Activated CD4-positive, alpha-beta T cell treated with anti-CD3 and anti-CD28 coated beads, Interleukin-2, amount 10 ng/mL, durations not matched to agents 24 days and 14 days (primary cell): Measurements from ENCODE around the gene MKNK1. TPM values are rescaled to one million over a fixed set of nuclear protein-coding genes. Genes with fewer than 3 reads are reported as not detected.

ENCODE experiments used
- DNase-seq: peaks from one replicate; pipeline ENCODE4 v3.0.0; 2022
- H3K27ac Mint-ChIP-seq: one replicate; pipeline ENCODE4 v1.8.0; 2022; ENCODE audit warnings: mild to moderate bottlenecking, mixed read lengths
- H3K27me3 Mint-ChIP-seq: one replicate; pipeline ENCODE4 v1.8.0; 2022; ENCODE audit warnings: mixed read lengths
- H3K36me3 Mint-ChIP-seq: one replicate; pipeline ENCODE4 v1.8.0; 2022; ENCODE audit warnings: low read depth, mild to moderate bottlenecking, mixed read lengths
- H3K4me1 Mint-ChIP-seq: one replicate; pipeline ENCODE4 v1.8.0; 2021; ENCODE audit warnings: mixed read lengths
- H3K4me3 Mint-ChIP-seq: one replicate; pipeline ENCODE4 v1.8.0; 2022; ENCODE audit warnings: mild to moderate bottlenecking, moderate library complexity, mixed read lengths
- H3K9me3 Mint-ChIP-seq: one replicate; pipeline ENCODE4 v1.8.0; 2021; ENCODE audit warnings: mixed read lengths
- intact Hi-C: fragments of 100-400 bp; cut with micrococcal nuclease; formaldehyde crosslinking; loops from one replicate; pipeline ENCODE4 v1.15.1; 2023
- total RNA-seq: library from RNA; stranded (reverse); gene quantifications from 2 replicates; pipeline ENCODE4 v1.2.3, GENCODE V29; 2022

Gene MKNK1
- total RNA-seq, 1 donor from 2014 or later, result 42.5 TPM

DNA sequence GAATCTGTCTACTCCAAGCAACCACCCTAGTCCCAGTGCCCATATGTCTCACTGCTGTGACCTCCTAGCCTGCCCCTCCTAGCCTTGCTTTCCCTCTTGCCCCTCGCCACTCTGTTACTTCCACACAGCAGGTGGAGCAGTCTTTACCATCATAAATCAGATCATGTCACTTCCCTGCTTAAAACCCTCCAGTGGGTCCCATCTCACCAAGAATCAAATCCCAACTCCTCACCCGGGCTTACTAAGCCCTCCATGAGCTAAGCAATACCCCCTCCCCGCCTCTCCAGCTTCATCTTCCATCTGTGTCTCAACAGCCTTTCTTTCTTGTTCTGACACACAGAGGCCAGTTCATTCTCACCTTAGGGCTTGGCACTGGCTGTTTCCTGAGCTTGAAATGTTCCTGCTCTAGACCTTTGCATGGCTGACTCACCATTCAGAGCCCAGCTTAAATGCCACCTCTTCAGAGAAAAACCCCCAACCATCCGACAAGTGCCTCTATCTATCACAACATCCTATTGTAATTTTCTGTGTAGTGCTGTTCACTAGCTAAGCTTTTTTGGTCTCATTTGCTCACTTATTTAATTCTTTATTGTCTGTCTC lies 74.9 kb downstream of the MKNK1 start:
- intact Hi-C loops, result no loop called here
- no peak for DNase-seq
- Mint-ChIP-seq H3K4me3 (no peak overlapping the region), H3K9me3 (no peaks in the 10 kb centered on the region), H3K27me3 (peaks cover 27% of the 10 kb centered on the region), H3K4me1 (peaks cover 21% of the 10 kb centered on the region), H3K27ac (peak overlapping the region; percentile 9), H3K36me3 (no peaks in the 10 kb centered on the region)

- no peak for DNase-seq
- H3K4me3 Mint-ChIP-seq, result no peak overlapping the region
- H3K27ac Mint-ChIP-seq, result peak overlapping the region; percentile 21
- H3K4me1 Mint-ChIP-seq, result peaks cover 18% of the 10 kb centered on the region
- H3K27me3 Mint-ChIP-seq, result peaks cover 21% of the 10 kb centered on the region
- no peaks in the 10 kb centered on the region for H3K36me3 Mint-ChIP-seq
- no peaks in the 10 kb centered on the region for H3K9me3 Mint-ChIP-seq
- intact Hi-C loops, result loop anchor here (1.0 kb wide), 3 partner anchors 51 to 86 kb away; no protein-coding TSS in a partner anchor
Measured at GRCh38 chr1:46528297-46528955, 75.6 kb downstream of the MKNK1 start.

DNA sequence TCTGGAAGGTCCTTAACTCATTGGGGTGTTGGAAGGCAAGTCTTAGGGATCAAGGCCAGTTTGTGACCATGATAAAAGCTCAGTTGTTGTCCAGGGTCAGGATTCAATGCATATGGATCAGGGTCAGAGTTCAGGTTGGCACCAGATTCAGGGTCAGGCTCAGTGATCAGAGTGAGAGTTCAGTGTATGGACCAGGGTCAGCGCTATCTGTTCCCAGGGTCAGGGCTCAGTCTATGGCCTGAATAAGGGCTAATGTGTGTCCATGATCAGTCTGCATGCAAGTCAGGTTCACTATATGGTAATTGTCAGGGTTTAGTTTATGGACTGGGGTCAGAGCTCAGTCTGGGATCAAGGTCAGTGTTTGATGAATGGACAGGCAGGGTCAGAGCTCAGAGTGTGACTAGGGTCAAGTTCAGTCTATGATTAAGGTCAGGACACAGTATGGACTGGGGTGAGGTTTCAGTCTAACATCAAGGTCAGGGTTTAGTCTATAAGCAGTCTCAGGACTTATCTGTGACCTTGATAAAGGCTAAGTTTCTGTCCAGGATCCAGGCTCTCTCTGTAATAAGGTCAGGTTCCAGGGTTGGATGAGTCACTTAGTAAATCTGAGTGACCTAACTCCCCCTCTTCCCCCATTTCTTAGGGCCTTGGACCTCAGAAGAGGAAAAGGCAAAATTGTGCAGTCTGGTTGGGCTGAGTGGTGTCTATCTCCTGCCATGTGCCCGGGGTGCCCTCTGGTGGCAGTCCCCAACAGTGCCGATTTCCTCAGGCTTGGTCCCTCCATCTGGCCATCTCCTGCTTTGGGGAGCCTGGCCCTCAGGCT lies 76.4 kb downstream of the MKNK1 start:
- Mint-ChIP-seq H3K27me3 (peaks cover 21% of the 10 kb centered on the region), H3K27ac (no peak overlapping the region), H3K4me3 (no peak overlapping the region), H3K4me1 (peaks cover 19% of the 10 kb centered on the region), H3K36me3 (no peaks in the 10 kb centered on the region), H3K9me3 (no peaks in the 10 kb centered on the region)
- intact Hi-C loops, result loop anchor here (1.0 kb wide), 3 partner anchors 50 to 85 kb away; no protein-coding TSS in a partner anchor
- peak; percentile 94 for DNase-seq

- Mint-ChIP-seq H3K4me1 (peaks cover 25% of the 10 kb centered on the region), H3K27me3 (peaks cover 21% of the 10 kb centered on the region), H3K27ac (no peak overlapping the region), H3K4me3 (no peak overlapping the region), H3K9me3 (no peaks in the 10 kb centered on the region), H3K36me3 (no peaks in the 10 kb centered on the region)
- no peak for DNase-seq
- intact Hi-C loops, result no loop called here
Measured at GRCh38 chr1:46526691-46527291, 77.3 kb downstream of the MKNK1 start.

DNA sequence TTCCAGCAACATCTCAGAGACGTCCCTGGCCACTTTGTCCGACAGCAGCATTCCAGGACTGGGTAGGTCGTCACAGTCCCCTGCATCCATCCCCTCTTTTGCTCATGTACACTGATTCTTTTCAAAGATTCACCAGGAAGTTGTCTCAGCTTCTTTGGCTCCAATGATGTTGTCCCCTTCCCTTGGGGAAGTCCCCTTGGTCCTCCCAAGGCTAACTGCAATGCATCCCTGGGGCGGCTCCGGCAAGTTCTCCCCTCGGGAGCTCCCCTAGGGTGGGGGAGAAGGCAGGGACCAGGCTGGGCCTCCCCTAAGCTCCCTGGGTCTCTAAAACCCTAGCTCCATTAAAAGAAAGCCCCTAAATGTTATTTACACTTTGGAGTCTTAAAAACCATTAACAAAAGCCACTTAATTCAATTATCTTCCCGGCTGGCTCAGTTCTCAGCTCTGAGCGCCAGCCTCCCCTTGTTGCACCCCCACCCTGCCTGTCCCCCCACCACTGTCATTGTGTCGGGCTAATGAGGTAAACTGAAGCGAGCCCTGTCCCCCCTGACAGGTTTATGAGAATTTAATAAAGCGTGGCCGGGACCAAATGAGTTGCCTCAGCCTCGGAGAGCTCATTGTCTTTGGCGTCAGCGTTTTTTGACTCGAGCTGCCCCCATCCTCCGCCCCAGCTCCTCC lies 77.9 kb downstream of the MKNK1 start:
- Mint-ChIP-seq H3K27ac (no peak overlapping the region), H3K9me3 (no peaks in the 10 kb centered on the region), H3K4me1 (peaks cover 27% of the 10 kb centered on the region), H3K27me3 (peaks cover 21% of the 10 kb centered on the region), H3K36me3 (no peaks in the 10 kb centered on the region), H3K4me3 (no peak overlapping the region)
- intact Hi-C loops, result no loop called here
- DNase-seq, result no peak

DNA sequence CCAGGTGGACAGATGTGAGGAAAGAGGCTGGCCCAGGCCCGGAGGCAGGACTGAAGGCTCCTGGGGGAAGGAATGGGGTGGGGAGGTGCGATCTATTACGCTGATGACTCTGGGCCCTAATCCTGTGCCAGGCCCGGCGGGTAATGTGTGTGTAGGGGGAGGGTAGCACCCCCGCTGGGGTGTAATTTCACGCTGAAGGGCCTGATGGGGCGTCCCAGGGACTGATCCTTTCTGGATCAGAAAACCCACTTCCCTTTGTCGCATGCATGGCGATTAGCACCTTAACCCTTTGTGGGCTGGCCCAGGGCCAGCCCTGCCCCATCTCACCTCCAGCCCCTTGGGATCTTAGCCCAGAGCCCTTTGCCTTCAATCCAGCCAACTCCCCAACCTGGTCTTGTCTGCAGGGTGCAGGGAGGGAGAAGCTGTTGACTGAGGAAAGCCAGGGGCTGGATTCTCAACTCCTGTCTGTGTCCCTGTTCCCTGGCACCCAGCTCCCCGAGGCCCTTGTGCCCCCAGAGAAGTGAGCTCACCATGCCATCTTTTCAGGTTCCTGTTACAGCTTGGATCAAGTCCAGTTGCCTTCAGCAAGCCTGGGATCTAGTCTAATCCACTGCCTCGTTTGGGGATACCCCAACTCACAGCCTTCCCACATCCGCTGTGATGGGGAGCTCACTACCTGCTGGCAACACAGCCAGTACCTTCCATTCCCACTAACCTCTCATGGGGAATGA lies 78.7 kb downstream of the MKNK1 start:
- H3K27ac Mint-ChIP-seq, result no peak overlapping the region

GRCh38 chr1:46524843-46525242 lies 79.2 kb downstream of the MKNK1 start:
- no peak for DNase-seq
- H3K27me3 Mint-ChIP-seq, result peaks cover 24% of the 10 kb centered on the region
- H3K4me1 Mint-ChIP-seq, result peaks cover 27% of the 10 kb centered on the region
- H3K4me3 Mint-ChIP-seq, result no peak overlapping the region
- H3K27ac Mint-ChIP-seq, result no peak overlapping the region
- intact Hi-C loops, result no loop called here
- H3K36me3 Mint-ChIP-seq, result no peaks in the 10 kb centered on the region
- no peaks in the 10 kb centered on the region for H3K9me3 Mint-ChIP-seq

More for the DNA sequence above, 78.7 kb downstream of the MKNK1 start:
- Mint-ChIP-seq H3K27me3 (peaks cover 23% of the 10 kb centered on the region), H3K36me3 (no peaks in the 10 kb centered on the region), H3K4me3 (no peak overlapping the region), H3K9me3 (no peaks in the 10 kb centered on the region), H3K4me1 (peaks cover 27% of the 10 kb centered on the region)
- intact Hi-C loops, result no loop called here
- no peak for DNase-seq

DNA sequence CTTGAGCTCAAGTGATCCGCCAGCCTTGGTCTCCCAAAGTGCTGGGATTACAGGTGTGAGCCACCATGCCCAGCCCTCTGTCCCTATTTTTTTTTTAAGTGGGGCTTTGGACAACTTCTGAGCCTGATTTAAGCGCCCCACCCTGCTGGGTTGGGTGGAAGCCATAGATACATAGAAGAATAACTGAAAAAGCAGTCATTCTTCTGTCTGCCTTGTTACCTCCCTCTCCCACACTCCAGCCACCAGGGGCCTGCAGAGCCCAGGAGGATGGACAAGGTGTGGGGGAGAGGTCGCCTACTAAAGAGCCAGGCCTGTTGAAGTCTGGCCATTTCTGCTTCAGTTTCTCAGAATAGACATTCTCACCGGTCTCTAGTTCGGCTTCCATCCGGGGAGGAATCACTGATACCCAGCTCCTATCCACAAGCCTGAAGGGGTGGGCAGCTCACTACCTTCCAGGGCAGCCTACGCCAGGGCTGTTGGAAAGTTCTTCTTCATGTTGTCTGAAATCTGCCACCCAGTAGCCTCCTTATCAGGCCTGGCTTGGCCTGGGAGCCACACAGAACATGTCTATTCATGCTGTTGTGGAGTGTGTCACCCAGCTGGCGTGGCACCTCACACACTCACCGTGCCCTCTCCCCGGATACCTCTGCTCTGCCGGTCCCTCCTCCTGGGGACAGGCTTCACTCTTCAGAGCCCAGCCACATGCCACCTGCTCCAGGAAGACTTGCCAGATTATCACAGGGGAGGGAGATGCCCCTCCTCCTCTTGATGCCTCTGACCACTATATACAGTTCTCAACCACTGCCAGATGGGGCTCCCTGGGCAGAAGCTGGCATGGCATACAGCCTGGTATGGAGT lies 80.3 kb downstream of the MKNK1 start:
- Mint-ChIP-seq H3K27ac (no peak overlapping the region), H3K4me1 (peaks cover 20% of the 10 kb centered on the region), H3K36me3 (no peaks in the 10 kb centered on the region), H3K4me3 (no peak overlapping the region), H3K9me3 (no peaks in the 10 kb centered on the region), H3K27me3 (peaks cover 17% of the 10 kb centered on the region)
- DNase-seq, result no peak
- intact Hi-C loops, result no loop called here

DNA sequence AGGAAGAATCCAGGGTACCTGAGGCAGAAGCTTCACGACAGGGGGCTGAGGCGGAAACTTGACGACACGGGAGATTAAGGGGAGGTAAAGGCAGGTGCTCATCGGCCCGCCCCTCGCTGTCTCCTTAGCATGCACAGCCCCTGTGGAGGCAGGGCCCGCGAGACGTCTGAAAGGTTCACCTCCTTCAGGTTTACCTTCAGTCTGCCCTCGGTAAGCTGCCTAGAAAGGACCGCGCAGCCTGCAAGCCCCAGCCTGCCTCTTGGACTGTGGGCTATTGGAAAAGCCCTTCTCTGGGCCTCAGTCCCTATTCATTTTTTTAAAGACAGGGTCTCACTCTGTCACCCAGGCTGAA lies 81.1 kb downstream of the MKNK1 start:
- intact Hi-C loops, result no loop called here
- Mint-ChIP-seq H3K36me3 (no peaks in the 10 kb centered on the region), H3K4me3 (no peak overlapping the region), H3K9me3 (no peaks in the 10 kb centered on the region), H3K27ac (no peak overlapping the region), H3K4me1 (peaks cover 13% of the 10 kb centered on the region), H3K27me3 (peaks cover 24% of the 10 kb centered on the region)
- DNase-seq, result no peak

GRCh38 chr1:46522184-46522968 lies 81.7 kb downstream of the MKNK1 start:
- intact Hi-C loops, result no loop called here

DNA sequence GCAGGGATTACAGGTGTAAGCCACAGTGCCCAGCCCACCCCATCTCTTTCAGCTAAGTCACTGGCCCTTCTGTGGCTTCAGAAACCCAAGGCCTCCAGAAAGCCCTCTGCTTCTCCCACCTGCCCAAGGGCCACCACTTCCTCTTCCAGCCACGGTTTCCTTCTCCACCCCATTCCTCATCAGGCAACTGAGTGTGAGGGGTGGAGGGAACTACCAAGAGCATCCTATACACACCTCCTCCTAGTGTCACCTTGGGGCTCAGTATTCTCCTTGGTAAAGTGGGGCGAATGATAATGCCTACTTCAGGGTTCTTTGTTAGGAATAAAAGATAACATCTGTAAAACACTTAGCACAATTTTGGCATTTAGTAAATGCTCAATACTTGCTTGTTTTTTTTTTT lies 82.7 kb downstream of the MKNK1 start:
- H3K9me3 Mint-ChIP-seq, result no peaks in the 10 kb centered on the region
- no peak overlapping the region for H3K27ac Mint-ChIP-seq
- no peak overlapping the region for H3K4me3 Mint-ChIP-seq
- peaks cover 12% of the 10 kb centered on the region for H3K4me1 Mint-ChIP-seq
- DNase-seq, result no peak
- H3K36me3 Mint-ChIP-seq, result no peaks in the 10 kb centered on the region
- intact Hi-C loops, result no loop called here
- H3K27me3 Mint-ChIP-seq, result peaks cover 28% of the 10 kb centered on the region

More at GRCh38 chr1:46522184-46522968, 81.7 kb downstream of the MKNK1 start:
- Mint-ChIP-seq H3K4me1 (peaks cover 12% of the 10 kb centered on the region), H3K4me3 (peak overlapping the region; percentile 40), H3K27me3 (peaks cover 23% of the 10 kb centered on the region), H3K36me3 (no peaks in the 10 kb centered on the region), H3K9me3 (no peaks in the 10 kb centered on the region), H3K27ac (peak overlapping the region; percentile 48)
- DNase-seq, result peak; percentile 62
